ENCODE measurements around the gene MBLAC1.

- TF ChIP-seq SRF (IDR thresholded peaks at IDR 0.05; ENCODE audit: low read depth in 2 of 2, low read length in 2 of 2) (no peak), SKIL (IDR thresholded peaks at IDR 0.05; ENCODE audit: low read depth, poor library complexity, severe bottlenecking) (no peak), MXI1 (IDR thresholded peaks at IDR 0.05; ENCODE audit: low read depth, low read length) (no peak), CTCF (IDR thresholded peaks at IDR 0.05 in 2 of 3, conservative IDR thresholded peaks at IDR 0.05 in 1 of 3; ENCODE audit: control insufficient read depth in 2 of 3, extremely low read depth in 1 of 3, insufficient read depth in 1 of 3, low read depth in 3 of 3, low read length in 3 of 3) (no peak), HDGF (IDR thresholded peaks at IDR 0.05) (no peak), FOS (IDR thresholded peaks at IDR 0.05; ENCODE audit: borderline replicate concordance, extremely low read depth, insufficient read length) (no peak), HDAC2 (IDR thresholded peaks at IDR 0.05) (no peak), ZNF384 (IDR thresholded peaks at IDR 0.05; ENCODE audit: borderline replicate concordance, low read depth, low read length) (no peak), POLR2AphosphoS5 (IDR thresholded peaks at IDR 0.05; ENCODE audit: low read length) (no peak)
These were observed 4.7 kb upstream of the MBLAC1 start for GRCh38 chr7:100122067-100122466.

Data from GM12878 (cell line).